MM.1S (cell line): ENCODE results near the gene VLDLR.

ENCODE experiments used
- EZH2 ChIP-seq: fragments of 300-600 bp; sonication (generic); optimal IDR thresholded peaks from 2 replicates; pipeline ENCODE3; 2017; ENCODE audit warnings: low read depth, mild to moderate bottlenecking, antibody characterized with exemption, low read length, mixed read lengths
- TF ChIP-seq, protein P1 (sequence below): fragments of 300-600 bp; sonication (generic); IDR thresholded peaks from 2 replicates; pipeline ENCODE4 v1.5.1; 2016; ENCODE audit warnings: antibody characterized with exemption, low read length, mixed read lengths

DNA sequence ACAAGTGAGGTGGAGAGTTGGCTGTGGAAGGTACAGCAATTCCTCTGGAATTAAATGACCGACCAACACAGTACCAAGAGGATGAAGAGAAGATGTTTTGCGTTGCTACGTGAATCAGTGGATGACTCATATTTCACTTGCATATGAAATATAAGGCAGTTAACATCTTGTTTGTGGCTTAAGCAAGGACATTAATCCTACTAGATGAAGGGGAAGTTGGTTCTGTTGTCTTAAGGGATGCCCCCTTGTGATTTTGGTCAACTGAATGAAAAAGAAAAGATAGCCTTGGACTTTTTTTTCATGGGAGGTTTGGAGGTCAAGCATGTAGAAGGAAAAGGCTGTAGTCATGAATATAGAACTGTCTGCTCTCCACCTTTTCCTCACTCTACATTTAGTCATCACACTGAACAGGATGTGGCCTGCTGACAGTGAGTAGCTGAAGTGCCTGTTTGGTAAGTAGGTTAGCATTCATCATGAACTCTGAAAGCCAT, 33.9 kb downstream of the VLDLR start:
- TF ChIP-seq, protein P1, sequence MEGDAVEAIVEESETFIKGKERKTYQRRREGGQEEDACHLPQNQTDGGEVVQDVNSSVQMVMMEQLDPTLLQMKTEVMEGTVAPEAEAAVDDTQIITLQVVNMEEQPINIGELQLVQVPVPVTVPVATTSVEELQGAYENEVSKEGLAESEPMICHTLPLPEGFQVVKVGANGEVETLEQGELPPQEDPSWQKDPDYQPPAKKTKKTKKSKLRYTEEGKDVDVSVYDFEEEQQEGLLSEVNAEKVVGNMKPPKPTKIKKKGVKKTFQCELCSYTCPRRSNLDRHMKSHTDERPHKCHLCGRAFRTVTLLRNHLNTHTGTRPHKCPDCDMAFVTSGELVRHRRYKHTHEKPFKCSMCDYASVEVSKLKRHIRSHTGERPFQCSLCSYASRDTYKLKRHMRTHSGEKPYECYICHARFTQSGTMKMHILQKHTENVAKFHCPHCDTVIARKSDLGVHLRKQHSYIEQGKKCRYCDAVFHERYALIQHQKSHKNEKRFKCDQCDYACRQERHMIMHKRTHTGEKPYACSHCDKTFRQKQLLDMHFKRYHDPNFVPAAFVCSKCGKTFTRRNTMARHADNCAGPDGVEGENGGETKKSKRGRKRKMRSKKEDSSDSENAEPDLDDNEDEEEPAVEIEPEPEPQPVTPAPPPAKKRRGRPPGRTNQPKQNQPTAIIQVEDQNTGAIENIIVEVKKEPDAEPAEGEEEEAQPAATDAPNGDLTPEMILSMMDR, result no peak
- TF ChIP-seq EZH2, result no peak
